ENCODE results near the gene SLC44A5.

SLC44A5 gene

DNA sequence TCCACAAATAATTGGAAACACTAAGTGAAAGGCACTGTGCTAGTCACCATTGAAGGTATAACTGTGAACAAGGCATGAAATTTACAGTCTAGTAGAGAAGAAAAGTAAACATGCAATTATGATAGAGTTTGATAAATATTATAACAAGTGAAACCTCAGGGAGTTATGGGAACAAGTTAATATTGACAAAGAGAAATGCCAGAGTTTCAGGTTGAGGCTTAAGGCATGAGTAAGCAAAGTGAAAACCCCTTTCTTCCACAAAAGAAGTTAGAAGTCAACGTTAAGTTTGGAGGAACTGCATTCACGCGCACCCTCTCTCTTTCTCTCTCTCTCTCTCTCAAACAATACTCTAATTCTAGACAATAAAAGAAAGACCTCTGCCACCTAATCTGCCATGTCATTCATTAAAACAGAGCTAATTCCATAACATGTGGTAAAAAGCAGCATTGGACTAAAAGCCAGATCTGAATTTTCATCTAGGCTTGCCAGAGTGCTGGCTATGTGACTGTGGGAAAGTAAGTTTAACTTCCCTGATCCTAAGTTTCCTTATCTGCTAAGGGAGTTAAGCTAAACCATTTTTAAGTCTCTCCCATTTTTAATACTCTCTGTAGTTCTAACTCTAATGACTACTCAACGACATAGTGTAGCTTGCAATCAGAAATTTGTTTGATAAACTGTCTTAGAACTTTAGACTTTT is 22.0 kb downstream of the SLC44A5 start:
- DNase-seq (ENCODE audit: low spot score), result no peak

DNA sequence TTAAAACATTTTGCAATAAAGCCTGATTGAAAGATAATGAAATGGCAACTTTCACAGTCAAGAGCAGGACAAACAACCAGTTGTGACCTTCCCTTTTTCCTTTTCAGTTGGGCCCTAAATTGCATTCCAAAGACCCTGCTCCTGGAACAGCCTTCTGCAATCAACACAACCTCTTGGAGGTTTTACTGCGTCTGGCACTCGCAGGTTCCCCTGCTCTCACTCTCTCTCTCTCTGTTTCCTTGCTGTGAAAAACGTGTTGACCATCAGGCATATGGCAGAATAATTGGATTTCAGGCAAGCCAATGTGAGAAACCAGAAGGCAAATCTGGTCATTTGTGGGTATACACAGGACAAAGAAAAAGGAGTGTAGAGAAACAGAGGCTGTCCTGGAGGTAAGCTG is 23.2 kb downstream of the SLC44A5 start:
- DNase-seq (ENCODE audit: low spot score), result no peak

DNA sequence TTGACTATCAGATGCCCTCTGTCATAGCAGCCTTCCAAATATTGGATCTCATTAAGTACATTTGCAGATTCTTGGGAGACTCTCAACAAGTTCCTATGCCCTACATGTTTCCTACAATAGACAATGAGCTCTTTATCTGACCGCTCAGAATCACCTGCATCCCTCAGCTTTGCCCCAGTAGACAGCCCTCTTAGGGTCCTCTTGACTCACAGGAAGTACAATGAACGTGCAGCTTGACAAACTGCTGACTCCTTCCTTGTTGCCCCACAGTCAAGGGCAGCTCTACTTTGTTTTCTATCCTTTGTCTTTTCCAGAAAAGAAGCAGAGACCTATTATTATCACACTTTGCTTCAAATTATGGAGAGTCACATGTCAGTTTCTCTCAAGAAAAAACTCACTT is 27.6 kb downstream of the SLC44A5 start:
- DNase-seq (ENCODE audit: low spot score), result no peak

DNA sequence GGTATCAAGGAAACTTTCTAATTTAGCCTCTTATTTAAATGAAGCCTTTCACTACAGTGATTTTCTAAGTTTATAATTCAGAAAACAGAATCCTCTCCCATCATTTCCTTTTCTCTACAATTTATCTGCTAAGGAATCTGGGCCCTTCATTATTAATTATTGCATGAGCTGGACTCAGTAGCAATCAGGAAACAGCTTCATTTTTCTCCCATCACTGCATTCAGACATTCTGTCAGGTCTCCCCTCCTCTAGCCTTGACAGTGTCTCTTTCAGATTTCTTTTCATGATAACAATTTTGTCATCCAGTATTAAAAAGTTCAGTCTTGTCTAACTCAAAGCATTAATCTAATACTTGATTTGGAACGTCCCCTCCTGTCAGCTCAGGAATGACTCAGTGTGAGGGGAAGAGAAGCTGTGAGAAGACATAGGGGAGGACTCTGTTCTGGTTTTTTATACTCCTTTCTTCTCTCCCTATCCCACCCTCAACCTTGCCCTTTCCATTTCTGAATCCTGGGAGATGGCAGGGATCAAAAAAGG is 28.1 kb downstream of the SLC44A5 start:
- no peak for DNase-seq (ENCODE audit: low spot score)

DNA sequence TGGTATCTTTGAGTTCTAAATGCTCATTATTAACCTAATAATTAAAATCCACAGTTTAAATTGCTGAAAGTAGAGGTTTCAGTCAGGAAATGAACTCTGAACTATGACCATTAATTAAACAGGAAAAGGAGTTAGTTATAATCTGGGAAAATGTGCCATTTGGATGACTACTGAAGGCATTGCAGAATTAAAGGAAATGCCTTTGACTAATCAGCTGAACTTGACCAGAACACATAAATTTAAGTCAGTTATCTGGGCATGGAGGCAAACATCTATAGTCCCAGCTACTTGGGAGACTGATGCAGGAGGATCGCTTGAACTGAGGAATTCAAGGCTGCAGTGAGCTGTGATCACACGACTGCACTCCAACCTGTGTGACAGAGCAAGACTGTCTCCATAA is 31.9 kb downstream of the SLC44A5 start:
- no peak for DNase-seq (ENCODE audit: low spot score)

DNA sequence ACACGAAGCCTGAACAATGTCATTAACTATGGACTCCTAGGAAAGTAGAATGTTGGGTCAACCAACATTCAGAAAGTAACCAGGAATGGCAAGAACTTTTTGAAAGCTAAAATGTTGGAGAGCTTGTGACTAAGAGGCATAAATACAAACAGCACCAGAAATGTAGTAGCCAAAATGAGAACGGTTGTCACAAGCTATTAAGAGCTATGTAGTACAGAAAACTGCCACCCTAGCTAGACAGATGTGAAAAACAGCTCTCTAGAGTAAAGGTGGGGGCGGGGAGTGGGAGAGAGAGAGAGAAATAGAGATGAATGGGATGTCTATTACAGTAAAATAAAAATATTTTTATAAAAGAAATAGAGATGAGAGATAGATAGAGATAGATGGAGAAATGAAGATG is 35.1 kb downstream of the SLC44A5 start:
- DNase-seq (ENCODE audit: low spot score), result no peak

DNA sequence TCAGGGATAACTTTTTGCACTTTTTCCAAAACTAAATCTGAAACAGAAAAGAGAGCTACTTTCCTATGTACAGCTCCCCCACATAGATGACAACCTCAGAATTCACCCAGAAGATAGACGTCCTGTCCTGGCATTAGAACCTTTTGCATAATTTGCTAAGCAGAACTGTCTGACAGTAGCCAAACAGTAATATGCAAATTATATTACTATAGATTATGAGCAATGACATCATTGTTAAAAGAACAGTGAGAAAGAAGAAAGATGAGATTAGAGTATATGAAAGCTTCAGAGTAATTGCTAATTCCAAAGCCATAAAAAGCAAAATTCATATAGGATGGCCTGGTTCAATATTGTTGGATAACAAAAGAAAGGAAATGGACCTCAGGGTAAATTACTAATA is 43.7 kb downstream of the SLC44A5 start:
- no peak for DNase-seq (ENCODE audit: low spot score)

DNA sequence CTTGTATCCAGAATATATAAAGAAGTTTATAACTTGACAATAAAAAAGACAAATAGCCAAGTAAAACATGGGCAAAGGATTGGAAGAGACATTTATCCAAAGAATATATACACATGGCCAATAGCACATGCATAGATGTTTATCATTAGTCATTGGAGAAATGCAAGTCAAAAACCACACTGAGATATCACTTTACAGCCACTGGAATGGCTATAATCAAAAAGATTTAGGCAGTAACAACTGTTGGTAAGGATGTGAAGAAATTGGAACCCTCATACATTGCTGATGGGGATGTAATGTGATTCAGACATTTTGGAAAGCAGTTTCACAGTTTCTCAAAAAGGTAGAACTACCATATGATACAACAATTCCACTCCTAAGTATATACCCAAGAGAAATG is 51.1 kb downstream of the SLC44A5 start:
- DNase-seq (ENCODE audit: low spot score), result no peak

DNA sequence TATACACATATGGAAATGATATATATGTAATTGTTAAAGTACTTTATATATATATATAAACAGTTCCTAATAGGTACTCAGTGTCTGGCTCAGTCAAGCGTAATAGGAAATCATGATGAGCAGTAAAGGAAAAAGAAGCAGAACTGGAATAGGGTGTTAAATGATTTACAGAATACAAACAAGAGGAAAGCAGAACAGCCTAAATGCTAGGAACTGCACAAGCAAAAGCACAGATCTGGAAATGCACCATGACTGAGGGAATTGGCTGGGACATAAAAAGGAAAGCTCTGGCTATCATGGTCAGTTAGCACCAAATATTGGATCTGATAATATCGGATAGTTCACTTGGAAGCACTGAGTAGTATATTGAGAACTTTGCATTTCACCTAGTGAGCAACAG is 51.8 kb downstream of the SLC44A5 start:
- DNase-seq (ENCODE audit: low spot score), result no peak

DNA sequence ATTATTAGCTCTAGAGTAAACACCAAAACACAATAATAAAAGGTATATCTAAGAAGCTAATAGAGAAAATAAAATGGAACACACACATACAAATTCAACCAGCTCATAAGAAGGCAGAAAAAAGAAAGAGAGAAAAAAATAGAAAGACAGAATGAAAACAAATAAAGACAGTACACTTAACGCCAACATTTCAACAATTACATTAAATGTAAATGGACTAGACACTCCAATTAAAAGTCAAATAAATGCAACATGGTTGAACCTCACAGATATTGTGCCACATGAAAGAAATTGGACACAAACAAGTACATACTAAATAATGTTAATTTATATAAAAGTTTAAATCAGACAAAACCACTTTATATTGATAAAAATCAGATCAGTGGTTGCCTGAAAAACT is 56.0 kb downstream of the SLC44A5 start:
- DNase-seq (ENCODE audit: low spot score), result no peak

DNA sequence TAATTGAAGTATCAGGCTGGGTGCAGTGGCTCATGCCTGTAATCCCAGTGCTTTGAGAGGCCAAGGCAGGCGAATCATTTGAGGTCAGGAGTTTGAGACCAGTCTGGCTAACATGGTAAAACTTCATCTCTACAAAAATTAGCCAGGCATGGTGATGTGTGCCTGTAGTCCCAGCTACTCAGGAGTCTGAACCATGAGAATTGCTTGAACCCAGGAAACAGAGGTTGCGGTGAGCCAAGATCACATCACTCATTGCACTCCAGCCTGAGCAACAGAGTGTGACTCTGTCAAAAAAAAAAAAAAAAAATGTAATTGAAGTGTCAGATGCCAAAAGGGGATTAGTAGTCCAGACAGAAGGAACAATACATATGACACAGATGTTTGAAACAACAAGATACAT is 56.7 kb downstream of the SLC44A5 start:
- DNase-seq (ENCODE audit: low spot score), result no peak

DNA sequence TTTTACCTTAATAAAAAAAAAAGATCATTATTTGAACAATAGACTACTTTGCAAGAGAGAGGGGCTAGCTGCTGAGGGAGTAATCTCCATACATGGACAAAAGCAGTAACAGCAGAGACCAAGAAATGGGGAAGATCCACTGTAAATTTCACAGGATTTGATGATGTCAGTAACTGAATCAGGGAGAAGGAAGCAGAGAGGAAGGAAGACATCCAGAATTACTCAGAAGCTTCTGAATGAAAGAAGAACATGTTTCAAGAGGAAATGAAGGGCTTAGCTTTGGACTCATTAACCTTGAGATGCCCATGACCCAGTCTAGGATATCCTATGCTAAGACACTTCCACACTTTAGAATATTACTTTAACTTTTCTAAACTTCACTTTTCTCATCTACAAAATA is 60.4 kb downstream of the SLC44A5 start:
- DNase-seq (ENCODE audit: low spot score), result no peak

DNA sequence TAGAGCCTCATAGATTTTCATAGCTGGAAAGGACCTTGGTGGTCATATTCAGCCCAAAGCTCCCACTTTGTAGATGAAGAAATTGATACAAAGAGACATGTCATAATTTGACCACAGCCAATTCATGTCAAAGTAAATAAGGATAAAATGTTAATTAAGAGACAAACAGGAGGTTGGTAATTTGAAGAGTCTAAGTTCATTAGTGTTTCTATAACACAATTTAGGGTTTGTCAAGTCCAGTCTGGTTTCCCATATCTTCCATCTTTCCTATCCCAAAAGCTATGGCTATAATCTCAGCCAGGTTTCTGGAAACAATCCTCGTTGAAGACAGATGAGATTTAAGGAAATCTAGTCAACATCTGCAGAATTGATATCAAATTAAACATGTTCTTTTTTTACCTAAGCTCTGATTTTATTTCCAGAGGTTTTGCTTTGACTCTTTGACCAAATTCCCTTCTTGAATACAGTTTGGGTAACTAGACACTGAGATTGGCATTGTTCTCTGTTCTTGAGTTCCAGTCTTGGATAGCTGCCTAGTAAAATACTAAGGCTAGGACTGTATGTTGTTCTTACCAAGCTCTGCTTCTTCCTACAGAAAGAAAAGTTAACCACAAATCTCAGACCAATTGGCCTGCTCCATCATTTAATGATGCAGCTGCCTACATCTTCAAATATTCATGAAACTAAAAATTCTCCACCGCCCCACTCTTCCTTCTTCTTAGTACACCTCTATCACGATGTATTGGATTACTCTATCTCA is 62.0 kb downstream of the SLC44A5 start:
- DNase-seq (ENCODE audit: low spot score), result no peak

DNA sequence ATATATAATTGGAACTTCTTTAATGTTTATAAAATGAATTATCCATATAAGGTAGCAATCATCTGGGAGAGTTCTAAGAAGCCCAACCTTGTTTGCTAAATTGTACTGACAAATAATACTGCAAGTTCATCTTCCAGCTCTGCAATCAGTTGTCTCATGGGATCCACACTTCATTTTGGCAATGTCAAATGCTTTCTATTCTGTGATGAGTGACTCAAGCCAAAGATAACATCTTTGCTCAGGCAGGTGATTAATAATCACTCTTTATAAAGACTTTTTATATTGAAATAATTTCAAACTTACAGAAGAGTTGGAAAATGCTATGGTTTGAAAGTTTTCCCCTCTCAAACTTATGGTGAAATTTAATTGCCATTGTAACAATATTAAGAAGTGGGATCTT is 67.2 kb downstream of the SLC44A5 start:
- DNase-seq (ENCODE audit: low spot score), result no peak

DNA sequence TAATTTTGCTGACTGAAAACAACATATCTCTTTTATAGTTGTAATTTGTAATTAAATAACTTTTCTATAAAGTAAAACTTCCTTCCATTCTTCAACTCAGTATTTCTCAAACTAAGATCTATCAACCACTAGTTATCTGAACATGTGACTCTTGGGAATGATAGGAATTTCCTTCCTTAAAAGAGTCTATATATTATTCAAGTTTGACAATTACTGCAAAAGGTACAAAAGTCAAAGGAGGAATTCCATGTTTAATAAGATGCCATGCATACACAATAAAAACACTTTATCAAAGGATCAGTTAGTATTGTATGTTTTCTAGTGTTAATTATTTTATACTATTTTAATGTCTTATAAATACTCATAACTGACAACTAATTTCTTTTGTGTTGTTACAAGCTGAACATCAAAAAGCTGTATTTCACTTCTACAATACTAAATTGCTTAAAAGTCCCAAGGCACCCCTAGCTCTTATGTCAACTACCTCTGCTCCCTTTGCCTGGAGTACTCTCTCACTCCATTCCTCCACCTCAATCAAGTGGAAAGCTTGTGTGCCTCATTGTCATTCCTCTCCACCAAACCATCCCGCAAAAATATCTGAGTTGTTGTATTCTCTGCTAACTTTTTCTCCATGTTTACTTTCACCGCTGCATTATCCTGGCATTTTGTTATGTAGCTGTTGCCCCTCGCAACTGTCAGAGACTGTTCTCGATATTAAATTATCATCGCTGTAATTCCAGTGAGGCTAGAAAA is 67.9 kb downstream of the SLC44A5 start:
- no peak for DNase-seq (ENCODE audit: low spot score)

DNA sequence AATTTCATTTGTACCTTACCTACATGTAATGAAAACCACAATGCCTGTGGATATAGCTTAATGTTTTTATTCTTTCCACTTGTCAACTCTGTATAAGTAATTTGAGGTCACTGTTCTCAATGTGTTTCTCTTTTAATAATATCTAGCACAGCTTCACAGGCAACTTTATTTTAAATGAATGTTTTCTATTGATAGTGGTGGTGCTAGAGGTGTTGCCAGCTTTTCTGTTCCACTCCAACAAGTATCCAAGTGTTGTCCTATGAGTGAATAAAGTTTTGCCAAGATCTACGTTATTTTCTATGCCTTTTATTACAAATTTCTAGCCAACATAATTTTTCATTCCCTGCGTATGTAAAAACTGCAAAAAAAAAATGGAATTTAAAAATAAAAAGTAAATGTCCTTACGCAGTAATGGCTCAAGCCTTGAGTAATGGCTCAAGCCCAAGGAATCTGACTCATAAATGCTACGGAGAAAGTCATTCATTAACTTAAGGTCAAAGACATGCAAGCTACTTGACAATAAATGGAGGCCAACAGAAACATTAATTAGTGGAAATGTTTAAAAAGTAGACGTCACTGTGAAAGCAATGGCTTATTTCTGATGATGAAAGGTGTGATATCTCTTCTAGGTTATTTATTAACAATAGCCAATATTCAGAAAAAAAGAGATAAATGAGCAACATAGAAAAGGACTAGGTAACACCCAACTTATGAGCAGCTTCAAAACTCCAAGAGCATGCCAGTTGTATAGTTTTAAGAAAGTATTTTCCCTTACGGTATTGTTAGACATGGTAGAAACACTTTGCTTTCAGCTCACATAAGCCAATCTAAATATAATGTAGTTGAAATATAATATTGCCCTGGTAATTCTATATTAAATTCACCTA is 71.4 kb downstream of the SLC44A5 start:
- DNase-seq (ENCODE audit: low spot score), result no peak

DNA sequence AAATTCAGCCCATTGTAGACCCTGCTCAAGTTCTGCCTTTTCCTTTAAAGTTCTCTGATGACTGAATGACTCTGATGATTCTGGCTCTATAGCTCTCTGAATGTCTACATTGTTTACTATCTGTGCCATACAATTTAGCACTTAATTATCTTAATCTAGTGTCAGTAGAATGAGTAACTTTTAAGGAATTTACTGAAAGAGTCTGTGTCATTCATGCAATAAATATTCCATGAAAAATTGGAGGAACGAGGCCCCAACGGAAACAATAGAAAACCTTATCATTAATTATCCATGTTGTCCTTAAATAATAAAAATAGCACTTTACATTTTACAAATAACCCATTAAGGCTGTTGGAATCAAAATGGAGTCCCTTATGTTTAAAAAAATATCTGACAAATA is 77.8 kb downstream of the SLC44A5 start:
- no peak for DNase-seq (ENCODE audit: low spot score)

DNA sequence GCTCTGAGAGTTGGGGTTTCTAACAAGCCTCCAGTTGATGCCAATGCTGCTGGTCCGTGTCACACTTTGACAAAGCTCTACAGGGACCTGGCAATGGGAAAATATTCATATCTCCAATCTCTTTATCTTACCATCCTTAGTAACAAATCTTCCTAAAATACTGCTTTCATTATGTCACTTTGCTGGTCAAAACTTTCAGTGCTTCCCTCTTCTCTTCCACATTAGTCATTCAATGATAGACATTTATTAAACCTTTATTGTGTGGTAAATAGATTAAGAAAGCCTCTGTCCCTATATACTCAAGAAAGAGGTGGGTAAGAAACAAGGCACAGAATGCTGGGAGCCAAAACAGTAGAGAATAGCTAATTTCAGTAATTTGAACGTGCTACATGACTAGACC is 79.3 kb downstream of the SLC44A5 start:
- DNase-seq (ENCODE audit: low spot score), result no peak

DNA sequence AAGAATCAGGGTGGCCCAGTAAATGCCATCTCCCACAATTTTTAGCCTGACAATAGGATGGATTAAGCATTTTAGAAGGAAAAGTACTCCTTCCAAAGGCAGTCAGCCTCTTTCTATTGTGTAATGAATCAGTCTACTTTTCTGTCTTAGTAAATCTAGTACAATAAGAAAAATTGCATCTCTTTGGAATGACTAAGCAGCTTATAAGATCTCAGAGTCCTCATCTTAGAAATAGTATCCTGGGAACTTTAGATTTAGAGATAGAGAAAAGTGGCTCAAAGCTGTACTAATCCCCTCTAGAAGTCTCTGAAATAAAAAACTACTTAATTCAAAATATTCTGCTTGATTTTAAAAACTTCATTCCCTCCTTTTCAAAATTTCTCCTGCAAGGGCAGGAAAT is 81.4 kb downstream of the SLC44A5 start:
- no peak for DNase-seq (ENCODE audit: low spot score)

DNA sequence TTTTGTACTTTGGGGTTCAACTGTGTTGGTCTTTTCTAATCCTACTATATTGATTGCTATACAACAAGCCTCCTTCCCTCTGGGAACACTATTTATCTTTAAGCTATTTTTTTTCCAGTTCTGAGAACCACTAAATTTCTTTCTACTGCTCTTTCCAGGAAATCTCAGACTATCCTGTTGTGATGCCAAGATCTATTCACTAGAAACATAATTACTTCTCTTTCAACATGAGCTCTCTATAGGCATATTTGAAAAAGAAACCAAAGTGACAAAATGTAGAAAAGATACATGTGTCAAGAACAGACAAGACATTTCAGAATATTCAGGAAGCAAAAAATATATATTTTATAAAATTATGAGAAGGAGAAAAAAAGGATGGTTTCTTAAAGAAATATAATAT is 82.9 kb downstream of the SLC44A5 start:
- DNase-seq (ENCODE audit: low spot score), result no peak

DNA sequence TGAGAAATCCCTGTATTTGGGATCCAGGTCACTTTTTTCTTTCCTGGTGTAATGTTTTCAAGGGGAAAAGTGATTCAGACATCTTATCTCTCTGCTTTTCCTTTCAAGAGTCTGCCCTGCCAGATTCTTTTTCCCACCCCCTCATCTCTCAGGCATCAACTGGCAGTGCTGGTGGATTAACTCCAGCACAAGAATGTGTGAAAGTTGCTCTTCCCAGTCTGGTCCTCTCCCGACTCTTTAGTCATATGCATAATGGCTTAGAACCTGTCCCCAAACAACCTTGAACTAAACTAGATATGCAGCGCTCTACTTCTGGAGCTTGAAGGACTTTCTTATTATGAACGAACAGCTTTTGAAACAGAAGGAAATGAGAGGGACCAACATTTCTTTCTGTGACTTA is 88.5 kb downstream of the SLC44A5 start:
- no peak for DNase-seq (ENCODE audit: low spot score)

DNA sequence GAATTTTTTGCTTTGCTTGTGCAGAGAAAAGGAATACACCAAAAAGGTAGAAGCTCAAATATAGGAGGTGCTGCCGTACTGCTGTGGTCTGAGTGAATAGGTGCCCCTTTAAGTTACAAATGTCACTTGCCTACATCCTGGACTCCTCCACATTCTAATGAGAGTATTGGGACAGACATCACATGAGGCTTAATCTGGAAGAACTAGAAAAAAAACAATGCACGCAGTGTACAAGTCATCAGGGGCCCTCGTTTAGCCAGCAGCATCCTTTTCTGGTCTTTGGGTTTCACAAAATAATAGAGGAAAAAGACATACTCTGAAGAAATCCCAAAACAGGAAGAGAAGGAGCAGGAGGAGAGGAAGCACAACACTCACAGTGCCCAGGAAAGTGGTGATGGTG is 89.3 kb downstream of the SLC44A5 start:
- DNase-seq (ENCODE audit: low spot score), result no peak

Measured in SW480 (cell line).